ENCODE measurements around the gene RFPL4A.
"Not testable (repeated sequence)": the region's sequence is repeated elsewhere in the genome, so short reads cannot be mapped to it uniquely, and the experiment has no call there.

DNA sequence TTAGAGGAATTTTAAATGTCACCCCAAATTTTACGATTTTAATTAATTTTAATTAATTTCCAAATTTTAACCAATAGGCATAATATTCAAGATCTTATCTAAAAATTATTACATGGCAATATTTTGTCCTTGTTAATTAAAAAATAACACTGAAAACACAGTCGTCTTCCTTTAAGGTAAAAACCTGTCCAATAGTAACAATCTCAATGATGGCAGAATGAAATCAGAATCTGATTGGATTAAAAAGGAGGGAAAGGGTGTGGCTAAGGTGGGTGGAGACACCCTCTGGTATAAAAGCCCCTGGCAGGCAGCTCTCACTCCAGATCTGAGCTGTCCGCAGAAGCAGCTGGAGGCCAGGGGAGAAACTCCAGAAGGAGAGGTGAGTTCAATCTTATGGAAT lies at the start of gene RFPL4A:
- not testable (repeated sequence) for TF ChIP-seq CTCF (IDR thresholded peaks at IDR 0.05; ENCODE audit: insufficient read depth, low read length); REST (IDR thresholded peaks at IDR 0.05; ENCODE audit: insufficient replicate concordance, low read depth)

All from HL-60 (cell line).